ENCODE results near the gene NID1. TPM values are rescaled to one million over a fixed set of nuclear protein-coding genes. Genes with fewer than 3 reads are reported as not detected.

The NID1 gene
- total RNA-seq, 6 experiments from 2014 or later, result 45.7 to 67.1 (median 59.1) TPM

- peak; percentile 85 to 88 (median 88) for ATAC-seq
- Histone ChIP-seq H3K9me3 (no peaks in the 10 kb centered on the region), H3K4me3 (no peak overlapping the region), H3K36me3 (peaks cover 0 to 29% (median 13%) of the 10 kb centered on the region in 4 donors), H3K27ac (peak overlapping the region; percentile 45 to 93 (median 80)), H3K4me1 (peaks cover 0 to 17% (median 8%) of the 10 kb centered on the region in 4 donors), H3K27me3 (no peaks in the 10 kb centered on the region)
- 22% methylated on average over 4 of the region's 5 CpGs for WGBS (ENCODE audit: insufficient coverage, low coverage, low lambda C conversion rate, missing lambda C conversion rate)
- TF ChIP-seq CTCF (IDR thresholded peaks at IDR 0.05) (no peak), POLR2A (IDR thresholded peaks at IDR 0.05) (no peak)
- DNase-seq, result peak; percentile 65 to 89 (median 86)
- intact Hi-C loops (cut with DNase I), result no loop called here
These were observed 45.9 kb downstream of the NID1 start for GRCh38 chr1:236018885-236019453.

GRCh38 chr1:236016782-236017400, 48.0 kb downstream of the NID1 start:
- no peak for DNase-seq
- H3K36me3 ChIP-seq, result peaks cover 0 to 14% (median 6%) of the 10 kb centered on the region in 4 donors

GRCh38 chr1:236016083-236016482, 48.8 kb downstream of the NID1 start:
- no peak for DNase-seq
- TF ChIP-seq POLR2A (IDR thresholded peaks at IDR 0.05) (no peak), CTCF (IDR thresholded peaks at IDR 0.05) (no peak)
- 74% methylated on average over 3 of the region's 3 CpGs for WGBS (ENCODE audit: insufficient coverage, low coverage, low lambda C conversion rate, missing lambda C conversion rate)

More at GRCh38 chr1:236016782-236017400, 48.0 kb downstream of the NID1 start:
- no peaks in the 10 kb centered on the region for H3K27me3 ChIP-seq
- peaks cover 0 to 21% (median 10%) of the 10 kb centered on the region in 4 donors for H3K4me1 ChIP-seq
- TF ChIP-seq CTCF (IDR thresholded peaks at IDR 0.05) (no peak), POLR2A (IDR thresholded peaks at IDR 0.05) (no peak)
- H3K9me3 ChIP-seq, result no peaks in the 10 kb centered on the region
- WGBS (ENCODE audit: insufficient coverage, low coverage, low lambda C conversion rate, missing lambda C conversion rate), result 92% methylated on average over 5 of the region's 5 CpGs
- intact Hi-C loops (cut with DNase I), result no loop called here
- peak in 1 of 4 donors; percentile 11 for ATAC-seq
- no peak overlapping the region for H3K4me3 ChIP-seq
- no peak overlapping the region for H3K27ac ChIP-seq

GRCh38 chr1:236015539-236015938, 49.4 kb downstream of the NID1 start:
- 100% methylated on average over 1 of the region's 4 CpGs for WGBS (ENCODE audit: insufficient coverage, low coverage, low lambda C conversion rate, missing lambda C conversion rate)
- H3K27ac ChIP-seq, result no peak overlapping the region
- ATAC-seq (no peak), DNase-seq (no peak)
- no peaks in the 10 kb centered on the region for H3K9me3 ChIP-seq
- no peaks in the 10 kb centered on the region for H3K27me3 ChIP-seq
- TF ChIP-seq POLR2A (IDR thresholded peaks at IDR 0.05), result no peak
- intact Hi-C loops (cut with DNase I), result no loop called here
- H3K4me3 ChIP-seq, result no peak overlapping the region
- H3K4me1 ChIP-seq, result peaks cover 0 to 28% (median 10%) of the 10 kb centered on the region in 4 donors
- H3K36me3 ChIP-seq, result peaks cover 0 to 7% (median under 1%) of the 10 kb centered on the region in 4 donors

More at GRCh38 chr1:236016083-236016482, 48.8 kb downstream of the NID1 start:
- H3K36me3 ChIP-seq, result peaks cover 0 to 12% (median 3%) of the 10 kb centered on the region in 4 donors
- intact Hi-C loops (cut with DNase I), result no loop called here
- no peaks in the 10 kb centered on the region for H3K9me3 ChIP-seq
- no peak for ATAC-seq
- no peak overlapping the region for H3K4me3 ChIP-seq
- H3K27me3 ChIP-seq, result no peaks in the 10 kb centered on the region
- peaks cover 0 to 27% (median 10%) of the 10 kb centered on the region in 4 donors for H3K4me1 ChIP-seq
- H3K27ac ChIP-seq, result no peak overlapping the region

- Histone ChIP-seq H3K36me3 (peaks cover 0 to 3% (median 1%) of the 10 kb centered on the region in 4 donors), H3K4me1 (peaks cover 0 to 22% (median 2%) of the 10 kb centered on the region in 4 donors), H3K9me3 (no peaks in the 10 kb centered on the region), H3K27ac (no peak overlapping the region), H3K27me3 (no peaks in the 10 kb centered on the region), H3K4me3 (no peak overlapping the region)
- no peak for TF ChIP-seq CTCF (IDR thresholded peaks at IDR 0.05)
- TF ChIP-seq POLR2A (IDR thresholded peaks at IDR 0.05), result no peak
- intact Hi-C loops (cut with DNase I), result no loop called here
- WGBS (ENCODE audit: insufficient coverage, low coverage, low lambda C conversion rate, missing lambda C conversion rate), result 100% methylated on average over 2 of the region's 4 CpGs
- no peak for DNase-seq
- no peak for ATAC-seq
These were observed 51.6 kb downstream of the NID1 start for GRCh38 chr1:236013330-236013729.
